ENCODE results near the gene SEC14L5.

DNA sequence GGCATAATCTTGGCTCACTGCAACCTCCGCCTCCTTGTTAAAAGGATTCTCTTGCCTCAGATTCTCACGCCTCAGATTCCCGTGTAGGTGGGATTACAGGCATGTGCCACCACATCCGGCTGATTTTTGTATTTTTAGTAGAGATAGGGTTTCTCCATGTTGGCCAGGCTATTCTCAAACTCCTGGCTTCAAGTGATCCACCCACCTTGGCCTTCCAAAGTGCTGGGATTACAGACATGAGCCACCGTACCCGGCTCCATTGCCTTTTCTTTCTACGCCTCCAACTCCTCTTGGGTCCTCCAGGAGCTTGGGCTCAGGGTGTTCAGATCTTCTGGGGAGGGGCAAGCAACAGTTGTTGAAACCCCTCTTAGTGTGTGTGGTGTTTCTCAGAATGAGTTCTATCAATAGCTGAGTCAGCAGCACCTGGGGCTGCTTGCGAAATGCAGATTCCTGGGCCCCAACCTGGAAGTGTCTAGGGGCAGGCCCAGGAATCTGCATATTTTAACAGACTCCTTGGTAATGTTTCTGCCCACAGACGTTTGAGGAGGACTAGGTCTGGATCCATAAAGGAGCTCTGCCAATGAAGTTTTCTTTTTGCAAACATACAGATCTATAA, 31.4 kb downstream of the SEC14L5 start:
- TF ChIP-seq POLR2AphosphoS5 (IDR thresholded peaks at IDR 0.05; ENCODE audit: low read depth, low read length): no peak
- TF ChIP-seq POLR2A (IDR thresholded peaks at IDR 0.05; ENCODE audit: low read depth, low read length): no peak
